ENCODE data around the gene FIP1L1. TPM values are rescaled to one million over a fixed set of nuclear protein-coding genes. Genes with fewer than 3 reads are reported as not detected.

Gene FIP1L1
- total RNA-seq, 1 donor from 2014 or later: 50.9 TPM

GRCh38 chr4:53346920-53347852 is 30.3 kb upstream of the FIP1L1 start:
- peak overlapping the region; percentile 32 for H3K4me2 ChIP-seq (ENCODE audit: low read length)
- Mint-ChIP-seq H3K4me3 (ENCODE audit: unreplicated experiment) (no peak overlapping the region), H3K27ac (ENCODE audit: unreplicated experiment) (no peak overlapping the region), H3K4me1 (ENCODE audit: low read depth, unreplicated experiment) (no peaks in the 10 kb centered on the region), H3K36me3 (ENCODE audit: low read depth, unreplicated experiment) (peaks cover 7% of the 10 kb centered on the region), H3K27me3 (ENCODE audit: low read depth, unreplicated experiment) (no peaks in the 10 kb centered on the region), H3K9me3 (ENCODE audit: unreplicated experiment) (peaks cover 8% of the 10 kb centered on the region)
- no peaks in the 10 kb centered on the region for H4K20me1 ChIP-seq (ENCODE audit: insufficient read depth, low read length)
- H3K4me1 ChIP-seq (ENCODE audit: insufficient read depth, low read length): peaks cover 10% of the 10 kb centered on the region
- no peak overlapping the region for H3K4me3 ChIP-seq (ENCODE audit: insufficient read depth, low read depth, low read length)
- peak; percentile 54 for DNase-seq (ENCODE audit: low read depth)
- no peaks in the 10 kb centered on the region for H3K9me3 ChIP-seq (ENCODE audit: insufficient read depth, low read depth, low read length)
- H2AFZ ChIP-seq (ENCODE audit: low read depth, low read length): no peak overlapping the region
- H3K27ac ChIP-seq (ENCODE audit: low read depth, low read length): peak overlapping the region; percentile 10
- peak; percentile 37 for FAIRE-seq
- TF ChIP-seq, protein P1, sequence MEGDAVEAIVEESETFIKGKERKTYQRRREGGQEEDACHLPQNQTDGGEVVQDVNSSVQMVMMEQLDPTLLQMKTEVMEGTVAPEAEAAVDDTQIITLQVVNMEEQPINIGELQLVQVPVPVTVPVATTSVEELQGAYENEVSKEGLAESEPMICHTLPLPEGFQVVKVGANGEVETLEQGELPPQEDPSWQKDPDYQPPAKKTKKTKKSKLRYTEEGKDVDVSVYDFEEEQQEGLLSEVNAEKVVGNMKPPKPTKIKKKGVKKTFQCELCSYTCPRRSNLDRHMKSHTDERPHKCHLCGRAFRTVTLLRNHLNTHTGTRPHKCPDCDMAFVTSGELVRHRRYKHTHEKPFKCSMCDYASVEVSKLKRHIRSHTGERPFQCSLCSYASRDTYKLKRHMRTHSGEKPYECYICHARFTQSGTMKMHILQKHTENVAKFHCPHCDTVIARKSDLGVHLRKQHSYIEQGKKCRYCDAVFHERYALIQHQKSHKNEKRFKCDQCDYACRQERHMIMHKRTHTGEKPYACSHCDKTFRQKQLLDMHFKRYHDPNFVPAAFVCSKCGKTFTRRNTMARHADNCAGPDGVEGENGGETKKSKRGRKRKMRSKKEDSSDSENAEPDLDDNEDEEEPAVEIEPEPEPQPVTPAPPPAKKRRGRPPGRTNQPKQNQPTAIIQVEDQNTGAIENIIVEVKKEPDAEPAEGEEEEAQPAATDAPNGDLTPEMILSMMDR (IDR thresholded peaks at IDR 0.05; ENCODE audit: insufficient read depth, low read depth, low read length): no peak
- TF ChIP-seq EZH2 (IDR thresholded peaks at IDR 0.05; ENCODE audit: insufficient read depth, low read length): no peak
- no peaks in the 10 kb centered on the region for H3K79me2 ChIP-seq (ENCODE audit: insufficient read depth, low read length)
- no peak overlapping the region for H3K9ac ChIP-seq (ENCODE audit: low read length)
- H3K27me3 ChIP-seq (ENCODE audit: insufficient read depth, low read length): no peaks in the 10 kb centered on the region
- no peaks in the 10 kb centered on the region for H3K36me3 ChIP-seq (ENCODE audit: insufficient read depth, low read length)

DNA sequence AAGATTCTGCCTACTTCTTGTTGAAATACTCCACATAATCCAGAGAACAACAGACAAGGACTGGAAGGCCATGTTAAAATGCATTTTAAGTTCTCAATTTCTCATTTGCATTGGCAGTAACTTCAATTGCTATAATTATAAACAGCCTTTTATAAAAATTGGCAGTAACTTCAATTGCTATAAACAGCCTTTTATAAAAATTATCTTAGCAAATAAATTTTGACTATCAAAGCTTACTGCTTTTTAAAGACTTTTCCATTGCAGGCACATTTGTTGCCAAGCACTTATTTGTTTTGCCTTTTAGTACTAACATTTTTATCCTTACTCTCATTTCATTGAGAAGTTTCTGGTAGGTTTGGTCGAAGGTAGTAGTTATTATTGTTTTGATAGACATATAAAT is 29.4 kb upstream of the FIP1L1 start:
- no peak for FAIRE-seq

More for the DNA sequence above, 29.4 kb upstream of the FIP1L1 start:
- H3K27me3 Mint-ChIP-seq (ENCODE audit: low read depth, unreplicated experiment): no peaks in the 10 kb centered on the region
- TF ChIP-seq EZH2 (IDR thresholded peaks at IDR 0.05; ENCODE audit: insufficient read depth, low read length): no peak
- TF ChIP-seq, protein P1 (IDR thresholded peaks at IDR 0.05; ENCODE audit: insufficient read depth, low read depth, low read length): no peak
- no peak overlapping the region for H3K9ac ChIP-seq (ENCODE audit: low read length)
- no peak overlapping the region for H2AFZ ChIP-seq (ENCODE audit: low read depth, low read length)
- no peaks in the 10 kb centered on the region for H3K9me3 ChIP-seq (ENCODE audit: insufficient read depth, low read depth, low read length)
- no peaks in the 10 kb centered on the region for H3K4me1 Mint-ChIP-seq (ENCODE audit: low read depth, unreplicated experiment)
- no peaks in the 10 kb centered on the region for H3K36me3 ChIP-seq (ENCODE audit: insufficient read depth, low read length)
- H3K27ac ChIP-seq (ENCODE audit: low read depth, low read length): no peak overlapping the region
- DNase-seq (ENCODE audit: low read depth): no peak
- H3K4me2 ChIP-seq (ENCODE audit: low read length): no peak overlapping the region
- peaks cover 8% of the 10 kb centered on the region for H3K9me3 Mint-ChIP-seq (ENCODE audit: unreplicated experiment)
- H3K4me3 Mint-ChIP-seq (ENCODE audit: unreplicated experiment): no peak overlapping the region
- H3K79me2 ChIP-seq (ENCODE audit: insufficient read depth, low read length): no peaks in the 10 kb centered on the region
- H3K4me1 ChIP-seq (ENCODE audit: insufficient read depth, low read length): peaks cover 10% of the 10 kb centered on the region
- H3K4me3 ChIP-seq (ENCODE audit: insufficient read depth, low read depth, low read length): no peak overlapping the region
- H4K20me1 ChIP-seq (ENCODE audit: insufficient read depth, low read length): no peaks in the 10 kb centered on the region
- H3K27ac Mint-ChIP-seq (ENCODE audit: unreplicated experiment): no peak overlapping the region
- H3K27me3 ChIP-seq (ENCODE audit: insufficient read depth, low read length): no peaks in the 10 kb centered on the region
- peaks cover 9% of the 10 kb centered on the region for H3K36me3 Mint-ChIP-seq (ENCODE audit: low read depth, unreplicated experiment)

Data from astrocyte (in vitro differentiated cells and primary cell).